ENCODE measurements around the gene TTC9B. TPM values are rescaled to one million over a fixed set of nuclear protein-coding genes. Genes with fewer than 3 reads are reported as not detected.

The TTC9B gene
- total and polyA plus RNA-seq, 2 donors from 2014 or later: not detected

GRCh38 chr19:40235238-40236025 is 17.2 kb upstream of the TTC9B start:
- TF ChIP-seq, protein P1, sequence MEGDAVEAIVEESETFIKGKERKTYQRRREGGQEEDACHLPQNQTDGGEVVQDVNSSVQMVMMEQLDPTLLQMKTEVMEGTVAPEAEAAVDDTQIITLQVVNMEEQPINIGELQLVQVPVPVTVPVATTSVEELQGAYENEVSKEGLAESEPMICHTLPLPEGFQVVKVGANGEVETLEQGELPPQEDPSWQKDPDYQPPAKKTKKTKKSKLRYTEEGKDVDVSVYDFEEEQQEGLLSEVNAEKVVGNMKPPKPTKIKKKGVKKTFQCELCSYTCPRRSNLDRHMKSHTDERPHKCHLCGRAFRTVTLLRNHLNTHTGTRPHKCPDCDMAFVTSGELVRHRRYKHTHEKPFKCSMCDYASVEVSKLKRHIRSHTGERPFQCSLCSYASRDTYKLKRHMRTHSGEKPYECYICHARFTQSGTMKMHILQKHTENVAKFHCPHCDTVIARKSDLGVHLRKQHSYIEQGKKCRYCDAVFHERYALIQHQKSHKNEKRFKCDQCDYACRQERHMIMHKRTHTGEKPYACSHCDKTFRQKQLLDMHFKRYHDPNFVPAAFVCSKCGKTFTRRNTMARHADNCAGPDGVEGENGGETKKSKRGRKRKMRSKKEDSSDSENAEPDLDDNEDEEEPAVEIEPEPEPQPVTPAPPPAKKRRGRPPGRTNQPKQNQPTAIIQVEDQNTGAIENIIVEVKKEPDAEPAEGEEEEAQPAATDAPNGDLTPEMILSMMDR (IDR thresholded peaks at IDR 0.05; ENCODE audit: borderline replicate concordance, extremely low read depth, insufficient read depth): no peak
- H3K4me1 ChIP-seq (ENCODE audit: control insufficient read depth in 2 of 3, insufficient read depth in 2 of 3, low read depth in 1 of 3, low read length in 3 of 3): peaks cover 0 to 13% (median 9%) of the 10 kb centered on the region in 3 donors
- H3K36me3 ChIP-seq (ENCODE audit: control insufficient read depth in 2 of 3, insufficient read depth in 3 of 3, low read length in 3 of 3): peaks cover 4 to 53% (median 26%) of the 10 kb centered on the region in 3 donors
- H3K27me3 ChIP-seq (ENCODE audit: control insufficient read depth, insufficient read depth, low read length): no peaks in the 10 kb centered on the region
- no peak overlapping the region for H3K9ac ChIP-seq (ENCODE audit: low read length in 3 of 3)
- DNase-seq (peak in 1 of 5 donors; percentile 73), FAIRE-seq (no peak)
- no peak overlapping the region for H3K4me3 ChIP-seq (ENCODE audit: low read length in 3 of 3)
- H3K9me3 ChIP-seq (ENCODE audit: control insufficient read depth in 2 of 3, insufficient read depth in 1 of 3, low read length in 3 of 3): no peaks in the 10 kb centered on the region
- intact Hi-C loops (cut with DNase I): no loop called here
- no peak overlapping the region for H3K27ac ChIP-seq (ENCODE audit: low read depth in 2 of 2, low read length in 2 of 2)

- TF ChIP-seq, protein P1 (IDR thresholded peaks at IDR 0.05; ENCODE audit: borderline replicate concordance, extremely low read depth, insufficient read depth): no peak
- intact Hi-C loops (cut with DNase I): no loop called here
- Histone ChIP-seq H3K9ac (ENCODE audit: low read length in 3 of 3) (no peak overlapping the region), H3K27ac (ENCODE audit: low read depth in 2 of 2, low read length in 2 of 2) (no peak overlapping the region), H3K9me3 (ENCODE audit: control insufficient read depth in 2 of 3, insufficient read depth in 1 of 3, low read length in 3 of 3) (no peaks in the 10 kb centered on the region), H3K4me1 (ENCODE audit: control insufficient read depth in 2 of 3, insufficient read depth in 2 of 3, low read depth in 1 of 3, low read length in 3 of 3) (peaks cover 0 to 13% (median 9%) of the 10 kb centered on the region in 3 donors), H3K36me3 (ENCODE audit: control insufficient read depth in 2 of 3, insufficient read depth in 3 of 3, low read length in 3 of 3) (peaks cover 2 to 47% (median 21%) of the 10 kb centered on the region in 3 donors), H3K4me3 (ENCODE audit: low read length in 3 of 3) (no peak overlapping the region), H3K27me3 (ENCODE audit: control insufficient read depth, insufficient read depth, low read length) (no peaks in the 10 kb centered on the region)
- peak in 1 of 5 donors; percentile 72 for DNase-seq
- no peak for FAIRE-seq
Measured at GRCh38 chr19:40234429-40235237, 16.4 kb upstream of the TTC9B start.

DNA sequence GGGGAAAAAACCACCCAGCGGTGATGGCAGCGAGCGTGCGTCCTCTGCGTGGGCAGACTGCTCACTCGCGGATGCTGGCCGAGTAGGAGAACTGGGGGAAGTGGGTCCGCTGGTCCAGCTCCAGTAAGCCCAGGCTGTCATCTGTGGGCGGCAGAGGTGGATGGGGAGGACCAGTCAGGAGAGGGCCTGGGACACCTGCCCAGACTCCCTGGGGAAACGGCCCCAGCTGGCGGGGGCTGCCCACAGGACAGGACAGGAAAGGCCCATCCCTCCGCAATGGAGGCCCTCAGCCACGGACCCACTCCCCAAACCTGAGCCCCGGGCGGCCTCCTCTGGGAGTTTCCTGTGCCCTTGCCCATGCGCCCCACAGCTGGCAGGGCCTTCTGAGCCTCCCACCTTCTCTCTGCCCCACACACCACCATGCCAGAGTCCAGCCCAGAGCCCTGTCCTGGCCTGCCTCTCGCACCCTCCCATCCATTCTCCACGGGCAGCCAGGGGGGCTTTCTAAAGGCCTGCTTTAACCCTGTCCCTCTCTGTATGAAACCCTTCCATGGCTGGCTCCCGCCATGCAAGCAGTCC is 15.7 kb upstream of the TTC9B start:
- Histone ChIP-seq H3K4me1 (ENCODE audit: control insufficient read depth in 2 of 3, insufficient read depth in 2 of 3, low read depth in 1 of 3, low read length in 3 of 3) (peaks cover 0 to 13% (median 9%) of the 10 kb centered on the region in 3 donors), H3K9me3 (ENCODE audit: control insufficient read depth in 2 of 3, insufficient read depth in 1 of 3, low read length in 3 of 3) (no peaks in the 10 kb centered on the region), H3K27me3 (ENCODE audit: control insufficient read depth, insufficient read depth, low read length) (no peaks in the 10 kb centered on the region), H3K4me3 (ENCODE audit: low read length in 3 of 3) (no peak overlapping the region), H3K27ac (ENCODE audit: low read depth in 2 of 2, low read length in 2 of 2) (no peak overlapping the region), H3K36me3 (ENCODE audit: control insufficient read depth in 2 of 3, insufficient read depth in 3 of 3, low read length in 3 of 3) (peaks cover 0 to 40% (median 15%) of the 10 kb centered on the region in 3 donors), H3K9ac (ENCODE audit: low read length in 3 of 3) (no peak overlapping the region)
- no peak for FAIRE-seq
- DNase-seq: no peak
- intact Hi-C loops (cut with DNase I): no loop called here
- TF ChIP-seq, protein P1 (IDR thresholded peaks at IDR 0.05; ENCODE audit: borderline replicate concordance, extremely low read depth, insufficient read depth): no peak
